HG02623 (cell line): ENCODE measurements around the gene SREK1.
"Not testable (repeated sequence)": the region's sequence is repeated elsewhere in the genome, so short reads cannot be mapped to it uniquely, and the experiment has no call there.

Source experiments
- ATAC-seq: cut with Tn5 transposase; IDR thresholded peaks from one replicate; pipeline ENCODE4 v1.9.1; 2021; ENCODE audit warnings: moderate library complexity; ENCODE audit not compliant: unreplicated experiment

Gene SREK1

GRCh38 chr5:66144074-66144833 lies at the start of gene SREK1:
TSS of gene SREK1 (plus strand) at chr5:66144300. CDS start at chr5:66144377, 77 bp downstream.
- peak; percentile 91 for ATAC-seq

GRCh38 chr5:66100851-66101250 lies 43.2 kb upstream of the SREK1 start:
- no peak for ATAC-seq

- no peak for ATAC-seq
These were observed 30.9 kb upstream of the SREK1 start for GRCh38 chr5:66113160-66113559.

GRCh38 chr5:66118304-66118703 lies 25.8 kb upstream of the SREK1 start:
- ATAC-seq, result no peak

GRCh38 chr5:66122379-66123034 lies 21.6 kb upstream of the SREK1 start:
- no peak for ATAC-seq

- no peak for ATAC-seq
These were observed 15.0 kb upstream of the SREK1 start for GRCh38 chr5:66129144-66129543.

- ATAC-seq, result no peak
These were observed 13.6 kb upstream of the SREK1 start for GRCh38 chr5:66130493-66130892.

- ATAC-seq, result no peak
These were observed 9.7 kb upstream of the SREK1 start for GRCh38 chr5:66134407-66134861.

- no peak for ATAC-seq
These were observed 8.0 kb upstream of the SREK1 start for GRCh38 chr5:66136053-66136452.

GRCh38 chr5:66136944-66137343 lies 7.2 kb upstream of the SREK1 start:
- not testable (repeated sequence) for ATAC-seq

- no peak for ATAC-seq
These were observed 5.3 kb upstream of the SREK1 start for GRCh38 chr5:66138637-66139317.

- ATAC-seq, result no peak
These were observed 4.8 kb upstream of the SREK1 start for GRCh38 chr5:66139318-66139712.

- no peak for ATAC-seq
These were observed 1.7 kb upstream of the SREK1 start for GRCh38 chr5:66142417-66142816.

GRCh38 chr5:66143473-66144073 lies 527 bp upstream of the SREK1 start:
- ATAC-seq, result peak; percentile 26

GRCh38 chr5:66144834-66145390 lies 812 bp downstream of the SREK1 start:
- peak; percentile 38 for ATAC-seq

- ATAC-seq, result no peak
These were observed 1.6 kb downstream of the SREK1 start for GRCh38 chr5:66145737-66146136.

GRCh38 chr5:66149950-66150349 lies 5.8 kb downstream of the SREK1 start:
- no peak for ATAC-seq

GRCh38 chr5:66151030-66151429 lies 6.9 kb downstream of the SREK1 start:
- ATAC-seq, result no peak

GRCh38 chr5:66151491-66151890 lies 7.4 kb downstream of the SREK1 start:
- no peak for ATAC-seq

- ATAC-seq, result no peak
These were observed 12.9 kb downstream of the SREK1 start for GRCh38 chr5:66157046-66157445.

- no peak for ATAC-seq
These were observed 17.3 kb downstream of the SREK1 start for GRCh38 chr5:66161356-66161755.
